ENCODE results near the gene HIRIP3. TPM values are rescaled to one million over a fixed set of nuclear protein-coding genes. Genes with fewer than 3 reads are reported as not detected.

The HIRIP3 gene
- total and polyA plus RNA-seq, 2 of the 8 experiments (the other 6 are each of a cell fraction or from before 2014, with no cell fraction given), result 11.9 to 18.5 TPM

- no peak overlapping the region for H2BK120ac ChIP-seq (replicated peaks; ENCODE audit: low read depth, low read length)
- DNase-seq (ENCODE audit: low read depth in 1 of 2, low spot score in 2 of 2) (no peak), FAIRE-seq (no peak)
- no peak overlapping the region for H2BK20ac ChIP-seq (ENCODE audit: low read length)
- no peak overlapping the region for H3K4ac ChIP-seq (replicated peaks; ENCODE audit: insufficient read length, low read depth, low read length)
- peaks cover 0 to 23% (median 13%) of the 10 kb centered on the region in 4 experiments; a peak in 5 of 7 replicates for H3K27me3 ChIP-seq (replicated peaks in 1 of 4; ENCODE audit: control insufficient read depth in 3 of 4, extremely low read depth in 1 of 4, insufficient read depth in 3 of 4, low read length in 3 of 4)
- peaks cover 0 to 4% (median 0%) of the 10 kb centered on the region in 4 experiments; a peak in 1 of 8 replicates for H3K36me3 ChIP-seq (ENCODE audit: control insufficient read depth in 2 of 4, insufficient read depth in 4 of 4, low read length in 3 of 4)
- no peak overlapping the region for H3K23ac ChIP-seq (ENCODE audit: insufficient read length)
- H2BK5ac ChIP-seq (ENCODE audit: low read depth, low read length), result no peak overlapping the region
- no peak overlapping the region for H2AFZ ChIP-seq (ENCODE audit: low read length)
- H3K23me2 ChIP-seq (ENCODE audit: low read depth, low read length), result peaks cover 16% of the 10 kb centered on the region
- 0 out of 2 replicates have a peak overlapping the region, but pooled peaks have one; percentile 9 for H2BK12ac ChIP-seq (ENCODE audit: low read depth, low read length)
- peaks cover 0 to 21% (median 13%) of the 10 kb centered on the region in 4 experiments; a peak in 6 of 7 replicates for H3K4me1 ChIP-seq (replicated peaks in 1 of 4; ENCODE audit: control insufficient read depth in 3 of 4, insufficient read depth in 4 of 4, low read length in 3 of 4)
- no peaks in the 10 kb centered on the region for H3K9me3 ChIP-seq (ENCODE audit: insufficient read depth in 2 of 2, low read depth in 1 of 2, low read length in 1 of 2)
- H3K56ac ChIP-seq (replicated peaks; ENCODE audit: insufficient read length, low read depth, low read length), result no peak overlapping the region
- H3K79me2 ChIP-seq (ENCODE audit: control insufficient read depth in 1 of 2, insufficient read depth in 2 of 2, low read length in 2 of 2), result no peaks in the 10 kb centered on the region
- H4K20me1 ChIP-seq (replicated peaks in 1 of 2; ENCODE audit: control insufficient read depth in 1 of 2, insufficient read depth in 2 of 2, low read length in 2 of 2), result peaks cover 3 to 7% of the 10 kb centered on the region in 2 experiments
- 0 out of 2 replicates have a peak overlapping the region, but pooled peaks have one; percentile 13 for H2AK5ac ChIP-seq (ENCODE audit: low read depth, low read length)
- H4K5ac ChIP-seq (ENCODE audit: insufficient read length, low read depth, low read length), result no peak overlapping the region
- POLR2A ChIA-PET (ENCODE audit: partially characterized antibody), result interaction anchor here (0.5 to 2.2 kb wide), 11 partner anchors 8 to 224 kb away, joined by 3 to 5 read pairs (median 3); partner anchors contain the start of genes HIRIP3, TAOK2 and TBX6
- H3K14ac ChIP-seq (ENCODE audit: insufficient read length), result no peak overlapping the region
- H3K4me3 ChIP-seq (ENCODE audit: extremely low read depth in 1 of 4, insufficient read depth in 2 of 4, low read depth in 3 of 4, low read length in 4 of 4), result no peak overlapping the region
- no peak overlapping the region for H2BK15ac ChIP-seq (ENCODE audit: low read length)
- peak overlapping the region; percentile 2 for H4K91ac ChIP-seq (replicated peaks; ENCODE audit: insufficient read length, low read length)
- no peaks in the 10 kb centered on the region for H3K79me1 ChIP-seq (ENCODE audit: low read depth, low read length)
- no peak overlapping the region; a peak in 1 of 4 replicates for H3K4me2 ChIP-seq (ENCODE audit: insufficient read depth in 1 of 2, low read depth in 2 of 2, low read length in 2 of 2)
- no peak overlapping the region; the same call in 1 of the 2 replicates for H3K18ac ChIP-seq (ENCODE audit: extremely low read depth, low read length)
- H3K9ac ChIP-seq (replicated peaks in 1 of 4; ENCODE audit: extremely low read depth in 1 of 4, low read depth in 3 of 4, low read length in 3 of 4), result no peak overlapping the region; a peak in 2 of 7 replicates
- H4K8ac ChIP-seq (ENCODE audit: extremely low read depth, insufficient read depth, low read length), result peak overlapping the region; percentile 35; the same call in 1 of the 2 replicates
- 71% methylated on average over 17 of the region's 26 CpGs; no CpG with 5 or more reads in 1 of the 2 experiments for WGBS, 2 experiments (ENCODE audit: extremely low coverage in 1 of 2, insufficient coverage in 1 of 2, insufficient read length in 1 of 2, insufficient replicate concordance in 2 of 2, low coverage in 1 of 2, low lambda C conversion rate in 2 of 2, missing lambda C conversion rate in 1 of 2)
- H3K27ac ChIP-seq (ENCODE audit: low read depth, low read length), result no peak overlapping the region
- CTCF ChIA-PET (ENCODE audit: partially characterized antibody), result interaction anchor here (0.8 to 3.1 kb wide), 9 partner anchors 8 to 144 kb away, joined by 3 to 15 read pairs (median 4); partner anchors contain the start of genes C16orf92 and INO80E
- no peak for TF ChIP-seq RAD21 (IDR thresholded peaks at IDR 0.05 in 1 of 2, conservative IDR thresholded peaks at IDR 0.05 in 1 of 2; ENCODE audit: low read depth in 2 of 2, low read length in 2 of 2)
- no peak for TF ChIP-seq CTBP2 (IDR thresholded peaks at IDR 0.05; ENCODE audit: borderline replicate concordance, insufficient read depth, insufficient read length, low read length)
- TF ChIP-seq KDM1A (IDR thresholded peaks at IDR 0.05; ENCODE audit: borderline replicate concordance, low read length), result no peak
- no peak for TF ChIP-seq HDAC2 (IDR thresholded peaks at IDR 0.05; ENCODE audit: borderline replicate concordance in 1 of 2, low read depth in 2 of 2, low read length in 2 of 2)
- no peak for TF ChIP-seq TEAD4 (IDR thresholded peaks at IDR 0.05; ENCODE audit: low read depth, low read length)
These were observed 13.9 kb upstream of the HIRIP3 start for GRCh38 chr16:30009085-30009862.
